H9 (cell line): Measurements from ENCODE around the gene MYO1C. TPM values are rescaled to one million over a fixed set of nuclear protein-coding genes. Genes with fewer than 3 reads are reported as not detected.

Source experiments
- DNase-seq: peaks from one replicate; pipeline ENCODE4 v3.0.0-alpha.2; 2017
- H2AFZ ChIP-seq: one replicate; pipeline ENCODE4 v1.6.1; 2013; ENCODE audit warnings: mild to moderate bottlenecking, low read length, control low read depth, moderate library complexity
- H2AK5ac ChIP-seq: 2 replicates; pipeline ENCODE4 v1.6.1; 2013; ENCODE audit warnings: low read length, control low read depth, mixed read lengths; ENCODE audit not compliant: insufficient read length
- H2BK120ac ChIP-seq: one replicate; pipeline ENCODE4 v1.6.1; 2013; ENCODE audit warnings: low read depth, mild to moderate bottlenecking, low read length, control low read depth, inconsistent platforms; ENCODE audit not compliant: poor library complexity, severe bottlenecking
- H2BK12ac ChIP-seq: 2 replicates; pipeline ENCODE4 v1.6.1; 2013; ENCODE audit warnings: low read length, control low read depth, mixed read lengths, low read depth; ENCODE audit not compliant: insufficient read length
- H2BK15ac ChIP-seq: 2 replicates; pipeline ENCODE4 v1.6.1; 2013; ENCODE audit warnings: low read depth, low read length, control low read depth
- H2BK20ac ChIP-seq: one replicate; pipeline ENCODE4 v1.6.1; 2013; ENCODE audit warnings: low read depth, mild to moderate bottlenecking, low read length, control low read depth, inconsistent platforms; ENCODE audit not compliant: poor library complexity, severe bottlenecking
- H2BK5ac ChIP-seq: 2 replicates; pipeline ENCODE4 v1.6.1; 2013; ENCODE audit warnings: low read length, control low read depth, mixed read lengths; ENCODE audit not compliant: insufficient read length
- H3K14ac ChIP-seq: 2 replicates; pipeline ENCODE4 v1.6.1; 2013; ENCODE audit warnings: low read length, control low read depth; ENCODE audit not compliant: insufficient read depth
- H3K18ac ChIP-seq: 2 replicates; pipeline ENCODE4 v1.6.1; 2013; ENCODE audit warnings: low read depth, mild to moderate bottlenecking, mixed read lengths, low read length, control low read depth; ENCODE audit not compliant: insufficient read length
- H3K23ac ChIP-seq: 2 replicates; pipeline ENCODE4 v1.6.1; 2013; ENCODE audit warnings: low read length, control low read depth, mixed read lengths, low read depth; ENCODE audit not compliant: insufficient read length
- H3K23me2 ChIP-seq: 2 replicates; pipeline ENCODE4 v1.6.1; 2013; ENCODE audit warnings: low read depth, mild to moderate bottlenecking, mixed read lengths, low read length, control low read depth; ENCODE audit not compliant: insufficient read length, poor library complexity, severe bottlenecking
- H3K27ac ChIP-seq: 2 replicates; pipeline ENCODE4 v1.5.1; 2013; ENCODE audit warnings: low read length, control low read depth, mixed read lengths, low read depth; ENCODE audit not compliant: insufficient read length
- H3K27me3 ChIP-seq: 2 replicates; pipeline ENCODE4 v1.6.1; 2013; ENCODE audit warnings: low read length, control low read depth, inconsistent platforms; ENCODE audit not compliant: insufficient read depth
- H3K4ac ChIP-seq: 2 replicates; pipeline ENCODE4 v1.6.1; 2013; ENCODE audit warnings: low read depth, mild to moderate bottlenecking, control low read depth, inconsistent platforms, low read length, moderate library complexity
- H3K4me1 ChIP-seq: 2 replicates; pipeline ENCODE4 v1.6.1; 2013; ENCODE audit warnings: low read length, control low read depth, inconsistent platforms; ENCODE audit not compliant: insufficient read depth
- H3K4me2 ChIP-seq: 2 replicates; pipeline ENCODE4 v1.6.1; 2013; ENCODE audit warnings: low read length, control low read depth, mixed read lengths; ENCODE audit not compliant: insufficient read length, insufficient read depth
- H3K56ac ChIP-seq: 2 replicates; pipeline ENCODE4 v1.6.1; 2013; ENCODE audit warnings: low read depth, mild to moderate bottlenecking, mixed read lengths, low read length, control low read depth; ENCODE audit not compliant: insufficient read length
- H3K79me1 ChIP-seq: 2 replicates; pipeline ENCODE4 v1.6.1; 2013; ENCODE audit warnings: low read depth, mild to moderate bottlenecking, moderate library complexity, low read length, control low read depth, inconsistent platforms; ENCODE audit not compliant: insufficient read depth, poor library complexity, severe bottlenecking
- H3K79me2 ChIP-seq: 2 replicates; pipeline ENCODE4 v1.6.1; 2013; ENCODE audit warnings: low read length, control low read depth, inconsistent platforms; ENCODE audit not compliant: insufficient read depth
- H3K9ac ChIP-seq: 2 replicates; pipeline ENCODE4 v1.6.1; 2013; ENCODE audit warnings: low read length, control low read depth, mixed read lengths; ENCODE audit not compliant: insufficient read length; ENCODE audit errors: extremely low read depth
- H3K9me3 ChIP-seq: one replicate; pipeline ENCODE4 v1.6.1; 2013; ENCODE audit warnings: low read depth, low read length, inconsistent platforms; ENCODE audit not compliant: control insufficient read depth
- H3T11ph ChIP-seq: one replicate; pipeline ENCODE4 v1.6.1; 2013; ENCODE audit warnings: mild to moderate bottlenecking, low read length, control low read depth, inconsistent platforms
- H4K20me1 ChIP-seq: one replicate; pipeline ENCODE4 v1.6.1; 2013; ENCODE audit not compliant: control insufficient read depth, insufficient read length, insufficient read depth
- H4K5ac ChIP-seq: 2 replicates; pipeline ENCODE4 v1.6.1; 2013; ENCODE audit warnings: low read depth, mild to moderate bottlenecking, mixed read lengths, low read length, control low read depth; ENCODE audit not compliant: insufficient read length
- H4K8ac ChIP-seq: replicated peaks from 2 replicates; pipeline ENCODE4 v1.6.1; 2013; ENCODE audit warnings: low read length, control low read depth, mixed read lengths, low read depth; ENCODE audit not compliant: insufficient read length
- H4K91ac ChIP-seq: 2 replicates; pipeline ENCODE4 v1.6.1; 2013; ENCODE audit warnings: low read depth, mild to moderate bottlenecking, moderate library complexity, mixed read lengths, low read length, control low read depth; ENCODE audit not compliant: insufficient read length
- H3K27ac Mint-ChIP-seq, 3 experiments: 2 replicates in 2 of 3; 3 replicates in 1 of 3; pipeline ENCODE4 v1.8.0; 2020 to 2021; ENCODE audit warnings: mixed read lengths in 3 of 3, mild to moderate bottlenecking in 1 of 3, moderate library complexity in 1 of 3
- H3K27me3 Mint-ChIP-seq: 2 replicates; pipeline ENCODE4 v1.8.0; 2021; ENCODE audit warnings: low read depth, mild to moderate bottlenecking, moderate library complexity, mixed read lengths
- H3K36me3 Mint-ChIP-seq, 3 experiments: 2 replicates in 2 of 3; 3 replicates in 1 of 3; pipeline ENCODE4 v1.8.0; 2020 to 2021; ENCODE audit warnings: low read depth in 3 of 3, mixed read lengths in 3 of 3; ENCODE audit not compliant: insufficient read depth in 1 of 3
- H3K4me1 Mint-ChIP-seq, 2 experiments: 2 replicates each; pipeline ENCODE4 v1.8.0; 2020; ENCODE audit warnings: mixed read lengths in 2 of 2
- H3K4me3 Mint-ChIP-seq, 2 experiments: 2 replicates in 1 of 2; 3 replicates in 1 of 2; pipeline ENCODE4 v1.8.0; 2020 to 2021; ENCODE audit warnings: mild to moderate bottlenecking in 2 of 2, mixed read lengths in 2 of 2, moderate library complexity in 1 of 2
- H3K9me3 Mint-ChIP-seq, 2 experiments: 2 replicates in 1 of 2; 3 replicates in 1 of 2; pipeline ENCODE4 v1.8.0; 2020; ENCODE audit warnings: mild to moderate bottlenecking in 2 of 2, mixed read lengths in 2 of 2, moderate library complexity in 1 of 2
- CTCF ChIP-seq: fragments of 200-600 bp; sonication (generic); conservative IDR thresholded peaks from 3 replicates; pipeline ENCODE4 v1.8.0; 2021; ENCODE audit warnings: antibody characterized with exemption, mild to moderate bottlenecking
- WGBS: extraction: QIAGEN DNeasy Blood & Tissue Kit; methylation state at CpG from one replicate; pipeline ENCODE4 v1.1.7; 2013; ENCODE audit warnings: missing lambda C conversion rate, low lambda C conversion rate, mixed read lengths; ENCODE audit not compliant: insufficient read length; ENCODE audit errors: extremely low coverage; 5-methylcytosine and 5-hydroxymethylcytosine counted together
- total RNA-seq: library from RNA; stranded (reverse); gene quantifications from 2 replicates; pipeline ENCODE4 v1.2.1, GENCODE V29; 2021

The MYO1C gene
- total RNA-seq, 1 experiment from 2014 or later, result 86.5 TPM

GRCh38 chr17:1485423-1486376, 6.8 kb downstream of the MYO1C start:
- Histone ChIP-seq H3K79me2 (no peaks in the 10 kb centered on the region), H3K18ac (peak overlapping the region; percentile 37), H3K23ac (no peak overlapping the region), H2BK5ac (no peak overlapping the region), H3K56ac (no peak overlapping the region), H3K4ac (no peak overlapping the region), H3K23me2 (peaks cover 17% of the 10 kb centered on the region), H2BK12ac (no peak overlapping the region), H2AK5ac (no peak overlapping the region), H4K5ac (no peak overlapping the region), H4K20me1 (no peaks in the 10 kb centered on the region), H3T11ph (no peak overlapping the region), H3K4me1 (no peaks in the 10 kb centered on the region), H2BK15ac (no peak overlapping the region), H3K9me3 (no peaks in the 10 kb centered on the region), H3K27me3 (no peaks in the 10 kb centered on the region), H4K8ac (no peak overlapping the region), H3K4me2 (peak overlapping the region; percentile 52), H3K79me1 (no peaks in the 10 kb centered on the region), H2BK120ac (no peak overlapping the region), H3K14ac (no peak overlapping the region), H2BK20ac (no peak overlapping the region), H3K27ac (no peak overlapping the region), H4K91ac (no peak overlapping the region), H2AFZ (no peak overlapping the region), H3K9ac (no peak overlapping the region)
- no peak for TF ChIP-seq CTCF
- no peak overlapping the region for H3K27ac Mint-ChIP-seq
- peaks cover 26 to 35% of the 10 kb centered on the region in 2 experiments for H3K4me1 Mint-ChIP-seq
- H3K27me3 Mint-ChIP-seq, result peaks cover 4% of the 10 kb centered on the region; the same call in 1 of the 2 replicates
- DNase-seq, result peak; percentile 65
- no CpG with 5 or more reads among the region's 127 CpGs for WGBS
- H3K4me3 Mint-ChIP-seq, result peak overlapping the region; percentile 77 to 87; a peak in 4 of 5 replicates
- peaks cover 2 to 35% (median 29%) of the 10 kb centered on the region in 3 experiments; a peak in 6 of 7 replicates for H3K36me3 Mint-ChIP-seq
- peaks cover 0 to 3% of the 10 kb centered on the region in 2 experiments; a peak in 2 of 5 replicates for H3K9me3 Mint-ChIP-seq
